KBM-7 (cell line): ENCODE results near the gene ISG15.
"Not testable (repeated sequence)": the region's sequence is repeated elsewhere in the genome, so short reads cannot be mapped to it uniquely, and the experiment has no call there.

ENCODE experiments used
- DNase-seq: peaks from one replicate; pipeline ENCODE4 v3.0.0-alpha.2; 2015
- in situ Hi-C: fragments of 300-500 bp; cut with MboI; formaldehyde crosslinking; loops from 2 replicates; pipeline ENCODE4 v1.14.3; 2020; ENCODE audit warnings: low sequenced_read_pairs, low pct_unique_long_range_greater_than_20kb, mixed read lengths

The ISG15 gene

GRCh38 chr1:974687-975328 lies 38.5 kb upstream of the ISG15 start:
- DNase-seq, result no peak
- in situ Hi-C loops, result no loop called here

- in situ Hi-C loops, result no loop called here
Measured at GRCh38 chr1:975365-975764, 37.9 kb upstream of the ISG15 start.

GRCh38 chr1:975896-976683 lies 37.2 kb upstream of the ISG15 start:
- peak; percentile 78 for DNase-seq
- in situ Hi-C loops, result no loop called here

More at GRCh38 chr1:975365-975764, 37.9 kb upstream of the ISG15 start:
- no peak for DNase-seq

GRCh38 chr1:976791-977190 lies 36.5 kb upstream of the ISG15 start:
- DNase-seq, in situ Hi-C loops: not testable (repeated sequence)

GRCh38 chr1:978069-978834 lies 35.0 kb upstream of the ISG15 start:
- DNase-seq, result no peak
- in situ Hi-C loops, result no loop called here

GRCh38 chr1:978835-979743 lies 34.2 kb upstream of the ISG15 start:
- DNase-seq, result no peak
- in situ Hi-C loops, result no loop called here

GRCh38 chr1:979744-980072 lies 33.6 kb upstream of the ISG15 start:
- in situ Hi-C loops, result no loop called here
- DNase-seq, result no peak

- DNase-seq, result no peak
- in situ Hi-C loops, result no loop called here
Measured at GRCh38 chr1:980137-980571, 33.1 kb upstream of the ISG15 start.

GRCh38 chr1:980602-981395 lies 32.5 kb upstream of the ISG15 start:
- in situ Hi-C loops, result no loop called here
- no peak for DNase-seq

- DNase-seq, result no peak
- in situ Hi-C loops, result no loop called here
Measured at GRCh38 chr1:981491-981954, 31.8 kb upstream of the ISG15 start.

GRCh38 chr1:981955-982558 lies 31.2 kb upstream of the ISG15 start, which contains the start of gene PERM1:
PERM1 (minus strand) TSS chr1:982093; CDS start chr1:981029, 1,064 bp downstream.
- in situ Hi-C loops, result no loop called here
- no peak for DNase-seq

GRCh38 chr1:982765-983436 lies 30.4 kb upstream of the ISG15 start:
- no peak for DNase-seq
- in situ Hi-C loops, result no loop called here

- in situ Hi-C loops, result no loop called here
- DNase-seq, result no peak
Measured at GRCh38 chr1:983798-984475, 29.4 kb upstream of the ISG15 start.

GRCh38 chr1:984476-984814 lies 28.9 kb upstream of the ISG15 start:
- in situ Hi-C loops, result no loop called here
- DNase-seq, result no peak

GRCh38 chr1:985126-985525 lies 28.2 kb upstream of the ISG15 start:
- in situ Hi-C loops, result no loop called here

GRCh38 chr1:988061-988460 lies 25.2 kb upstream of the ISG15 start:
- in situ Hi-C loops, DNase-seq: not testable (repeated sequence)

More at GRCh38 chr1:985126-985525, 28.2 kb upstream of the ISG15 start:
- DNase-seq, result no peak

GRCh38 chr1:991275-991674 lies 22.0 kb upstream of the ISG15 start:
- in situ Hi-C loops, DNase-seq: not testable (repeated sequence)
